H1 (cell line): ENCODE measurements around the gene SMO. TPM values are rescaled to one million over a fixed set of nuclear protein-coding genes. Genes with fewer than 3 reads are reported as not detected.
"Not testable (repeated sequence)": the region's sequence is repeated elsewhere in the genome, so short reads cannot be mapped to it uniquely, and the experiment has no call there.

Source experiments
- CTCF ChIA-PET: fragments of 300-600 bp; sonication (Branson Sonifier 250); formaldehyde crosslinking; loops from one replicate; lab custom pipeline; 2021; ENCODE audit not compliant: partially characterized antibody; lab: Charles Lee
- POLR2A ChIA-PET: fragments of 300-600 bp; sonication (Branson Sonifier 250); formaldehyde crosslinking; loops from one replicate; lab custom pipeline; 2021; ENCODE audit warnings: inconsistent platforms; ENCODE audit not compliant: partially characterized antibody; lab: Charles Lee
- DNase-seq, 2 experiments: peaks; one replicate each; pipeline versions ENCODE4 v3.0.0 to v3.0.0-alpha.2; 2010 to 2022; ENCODE audit warnings: low spot score in 2 of 2, low read depth in 1 of 2, mixed read lengths in 1 of 2
- FAIRE-seq: peaks from 2 replicates; lab custom pipeline; 2011; peaks lifted over from hg19 to GRCh38; lab: Jason Lieb, UNC
- H2AFZ ChIP-seq: 2 replicates; pipeline ENCODE4 v1.8.1; 2012; ENCODE audit warnings: low read length, inconsistent platforms
- H2AK5ac ChIP-seq: 2 replicates; pipeline ENCODE4 v1.6.1; 2013; ENCODE audit warnings: low read depth, low read length
- H2BK120ac ChIP-seq: replicated peaks from 2 replicates; pipeline ENCODE3; 2013; ENCODE audit warnings: low read depth, low read length, inconsistent platforms
- H2BK12ac ChIP-seq: 2 replicates; pipeline ENCODE4 v1.6.1; 2013; ENCODE audit warnings: low read depth, low read length
- H2BK15ac ChIP-seq: 2 replicates; pipeline ENCODE4 v1.6.1; 2013; ENCODE audit warnings: low read length
- H2BK20ac ChIP-seq: 2 replicates; pipeline ENCODE4 v1.6.1; 2013; ENCODE audit warnings: low read length
- H2BK5ac ChIP-seq: 2 replicates; pipeline ENCODE4 v1.6.1; 2013; ENCODE audit warnings: low read depth, low read length
- H3K14ac ChIP-seq: 2 replicates; pipeline ENCODE4 v1.6.1; 2013; ENCODE audit warnings: inconsistent platforms; ENCODE audit not compliant: insufficient read length
- H3K18ac ChIP-seq: 2 replicates; pipeline ENCODE4 v1.6.1; 2013; ENCODE audit warnings: low read length; ENCODE audit errors: extremely low read depth
- H3K23ac ChIP-seq: 2 replicates; pipeline ENCODE4 v1.6.1; 2013; ENCODE audit warnings: inconsistent platforms; ENCODE audit not compliant: insufficient read length
- H3K23me2 ChIP-seq: 2 replicates; pipeline ENCODE4 v1.6.1; 2013; ENCODE audit warnings: low read depth, low read length
- H3K27ac ChIP-seq: 2 replicates; pipeline ENCODE4 v1.6.1; 2011; ENCODE audit warnings: low read depth, low read length, inconsistent platforms
- H3K27me3 ChIP-seq, 4 experiments: replicated peaks in 1 of 4; 1 replicate in 1 of 4; 2 replicates in 3 of 4; pipeline versions ENCODE4 v1.6.1 to v1.8.1; 2011 to 2013; ENCODE audit warnings: low read length in 3 of 4, mild to moderate bottlenecking in 3 of 4, inconsistent platforms in 2 of 4, mixed read lengths in 2 of 4, moderate library complexity in 1 of 4; ENCODE audit not compliant: control insufficient read depth in 3 of 4, insufficient read depth in 3 of 4; ENCODE audit errors: extremely low read depth in 1 of 4
- H3K36me3 ChIP-seq, 4 experiments: 2 replicates each; pipeline versions ENCODE4 v1.6.1 to v1.8.1; 2011 to 2013; ENCODE audit warnings: mild to moderate bottlenecking in 4 of 4, low read length in 3 of 4, moderate library complexity in 2 of 4, control low read depth in 1 of 4, inconsistent platforms in 1 of 4; ENCODE audit not compliant: insufficient read depth in 4 of 4, control insufficient read depth in 2 of 4
- H3K4ac ChIP-seq: replicated peaks from 2 replicates; pipeline ENCODE3; 2013; ENCODE audit warnings: low read length, low read depth, mixed read lengths, inconsistent platforms; ENCODE audit not compliant: insufficient read length
- H3K4me1 ChIP-seq, 4 experiments: replicated peaks in 1 of 4; 1 replicate in 1 of 4; 2 replicates in 3 of 4; pipeline versions ENCODE4 v1.6.1 to v1.8.1; 2011 to 2013; ENCODE audit warnings: low read length in 3 of 4, inconsistent platforms in 2 of 4, mixed read lengths in 1 of 4; ENCODE audit not compliant: insufficient read depth in 4 of 4, control insufficient read depth in 3 of 4
- H3K4me2 ChIP-seq, 2 experiments: 2 replicates each; pipeline versions ENCODE4 v1.6.1 to v1.8.1; 2011 to 2013; ENCODE audit warnings: low read depth in 2 of 2, low read length in 2 of 2, control low read depth in 1 of 2, inconsistent platforms in 1 of 2, mild to moderate bottlenecking in 1 of 2; ENCODE audit not compliant: insufficient read depth in 1 of 2
- H3K4me3 ChIP-seq, 4 experiments: fragments of 200-600, 300-600 bp in 1 of 4; sonication (generic), shearing (Covaris generic), sonication (Bioruptor Twin) in 1 of 4; 2 replicates each; pipeline versions ENCODE4 v1.5.1 to v1.8.1; 2011 to 2016; ENCODE audit warnings: low read length in 4 of 4, low read depth in 3 of 4, control low read depth in 2 of 4, inconsistent platforms in 2 of 4, mild to moderate bottlenecking in 2 of 4, mixed read lengths in 1 of 4, moderate library complexity in 1 of 4; ENCODE audit not compliant: insufficient read depth in 2 of 4; ENCODE audit errors: extremely low read depth in 1 of 4
- H3K56ac ChIP-seq: replicated peaks from 2 replicates; pipeline ENCODE3; 2013; ENCODE audit warnings: low read depth, mild to moderate bottlenecking, mixed read lengths, low read length, inconsistent platforms; ENCODE audit not compliant: insufficient read length
- H3K79me1 ChIP-seq: 2 replicates; pipeline ENCODE4 v1.6.1; 2013; ENCODE audit warnings: low read depth, low read length, control low read depth
- H3K79me2 ChIP-seq, 2 experiments: 2 replicates each; pipeline versions ENCODE4 v1.6.1 to v1.8.1; 2012 to 2013; ENCODE audit warnings: low read length in 2 of 2, mild to moderate bottlenecking in 2 of 2, inconsistent platforms in 1 of 2; ENCODE audit not compliant: insufficient read depth in 2 of 2, control insufficient read depth in 1 of 2
- H3K9ac ChIP-seq, 4 experiments: replicated peaks in 1 of 4; 1 replicate in 1 of 4; 2 replicates in 3 of 4; pipeline versions ENCODE4 v1.6.1 to v1.8.1; 2011 to 2013; ENCODE audit warnings: low read depth in 3 of 4, low read length in 3 of 4, control low read depth in 2 of 4, mild to moderate bottlenecking in 2 of 4, moderate library complexity in 2 of 4, inconsistent platforms in 1 of 4; ENCODE audit errors: extremely low read depth in 1 of 4
- H3K9me3 ChIP-seq, 2 experiments: 2 replicates each; pipeline versions ENCODE4 v1.6.1 to v1.8.1; 2012 to 2013; ENCODE audit warnings: mild to moderate bottlenecking in 2 of 2, moderate library complexity in 2 of 2, control low read depth in 1 of 2, inconsistent platforms in 1 of 2, low read depth in 1 of 2, low read length in 1 of 2, mixed read lengths in 1 of 2; ENCODE audit not compliant: insufficient read depth in 2 of 2
- H4K20me1 ChIP-seq, 2 experiments: replicated peaks in 1 of 2; 2 replicates each; pipeline versions ENCODE3 to v1.8.1; 2011 to 2013; ENCODE audit warnings: inconsistent platforms in 2 of 2, low read length in 2 of 2, mild to moderate bottlenecking in 1 of 2; ENCODE audit not compliant: insufficient read depth in 2 of 2, control insufficient read depth in 1 of 2
- H4K5ac ChIP-seq: 2 replicates; pipeline ENCODE4 v1.6.1; 2013; ENCODE audit warnings: low read length, low read depth, mixed read lengths, inconsistent platforms; ENCODE audit not compliant: insufficient read length
- H4K8ac ChIP-seq: 2 replicates; pipeline ENCODE4 v1.8.0; 2013; ENCODE audit warnings: mild to moderate bottlenecking, moderate library complexity, low read length, inconsistent platforms; ENCODE audit not compliant: insufficient read depth; ENCODE audit errors: extremely low read depth
- H4K91ac ChIP-seq: replicated peaks from 2 replicates; pipeline ENCODE3; 2013; ENCODE audit warnings: low read length, mixed read lengths, inconsistent platforms; ENCODE audit not compliant: insufficient read length
- WGBS, 2 experiments: shearing (Covaris generic) in 1 of 2; methylation state at CpG; one replicate each; pipeline versions ENCODE4 v1.1.6 to v1.1.7; 2013 to 2015; ENCODE audit warnings: low lambda C conversion rate in 2 of 2, mixed read lengths in 2 of 2, inconsistent platforms in 1 of 2, low coverage in 1 of 2, missing lambda C conversion rate in 1 of 2; ENCODE audit not compliant: insufficient replicate concordance in 2 of 2, insufficient coverage in 1 of 2, insufficient read length in 1 of 2; ENCODE audit errors: extremely low coverage in 1 of 2, missing lambda C conversion rate in 1 of 2; 5-methylcytosine and 5-hydroxymethylcytosine counted together
- polyA plus RNA-seq, 7 experiments: library from polyadenylated mRNA; depleted of rRNA in 3 of 7; stranded (reverse) in 5 of 7; unstranded in 2 of 7; fragments of >200 nt in 5 of 7; fragments of 200-250 nt in 2 of 7; gene quantifications; 1 replicate in 5 of 7; 2 replicates in 1 of 7; 4 replicates in 1 of 7; pipeline versions ENCODE4 v1.2.1 to v1.2.3, GENCODE V29; 2011 to 2013; ENCODE audit warnings: missing spikeins in 2 of 7, mixed read lengths in 2 of 7
- total RNA-seq: library from RNA; stranded (reverse); fragmentation: NEBNext Ultra II Directional; extraction: Animal tissue kit (Norgen Biotek cat#: 25700); gene quantifications from 2 replicates; pipeline ENCODE4 v1.2.1, GENCODE V29; 2021

SMO gene
- total and polyA plus RNA-seq, 2 of the 8 experiments (the other 6 are each of a cell fraction or from before 2014, with no cell fraction given) = 64.5 to 67.6 TPM

DNA sequence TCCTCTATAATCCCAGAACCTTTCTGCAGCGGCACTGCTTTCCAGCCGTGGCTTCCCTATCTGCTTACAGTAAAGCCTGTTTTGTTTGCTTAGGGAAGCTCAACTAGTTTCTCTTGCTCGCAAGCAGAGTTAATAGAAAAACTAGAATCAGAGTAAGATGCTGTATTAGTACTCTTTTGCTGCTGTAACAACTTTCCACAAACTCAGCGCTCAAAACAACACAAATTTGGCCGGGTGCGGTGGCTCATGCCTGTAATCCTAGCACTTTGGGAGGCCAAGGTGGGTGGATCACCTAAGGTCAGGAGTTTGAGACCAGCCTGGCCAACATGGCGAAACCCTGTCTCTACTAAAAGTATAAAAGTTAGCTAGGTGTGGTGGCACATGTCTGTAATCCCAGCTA is 14.6 kb upstream of the SMO start:
- H2BK5ac ChIP-seq, H2AK5ac ChIP-seq, H4K8ac ChIP-seq, H3K79me2 ChIP-seq, H3K9me3 ChIP-seq, H2BK20ac ChIP-seq, H3K4me2 ChIP-seq, H3K4ac ChIP-seq, H3K9ac ChIP-seq, H3K18ac ChIP-seq, H3K14ac ChIP-seq, H2BK15ac ChIP-seq, H4K20me1 ChIP-seq, DNase-seq, H3K23ac ChIP-seq, H3K4me3 ChIP-seq, H2AFZ ChIP-seq, H3K79me1 ChIP-seq, H3K27ac ChIP-seq, H3K27me3 ChIP-seq, H2BK120ac ChIP-seq, H3K36me3 ChIP-seq, H3K23me2 ChIP-seq, H4K91ac ChIP-seq, H3K56ac ChIP-seq, H4K5ac ChIP-seq, H2BK12ac ChIP-seq, FAIRE-seq: not testable (repeated sequence)
- CTCF ChIA-PET = interaction anchor here (0.9 to 19.3 kb wide), 3 partner anchors 10 to 38 kb away, joined by 3 to 258 read pairs (median 4); partner anchors contain the start of gene TSPAN33
- 90% methylated on average over 7 of the region's 7 CpGs; no CpG with 5 or more reads in 1 of the 2 experiments for WGBS, 2 experiments
- POLR2A ChIA-PET = interaction anchor here (0.7 to 6.4 kb wide), 3 partner anchors 10 to 86 kb away, joined by 3 to 116 read pairs (median 3); partner anchors contain the start of gene SMO
- peaks cover 0 to 12% (median 3%) of the 10 kb centered on the region in 4 experiments; a peak in 6 of 7 replicates for H3K4me1 ChIP-seq
